ENCODE measurements around the gene DSP. TPM values are rescaled to one million over a fixed set of nuclear protein-coding genes. Genes with fewer than 3 reads are reported as not detected.

DSP gene
- total and polyA plus RNA-seq, 7 donors: 0.10 to 0.49 (median 0.26) TPM

- ATAC-seq: no peak
- Histone ChIP-seq H3K4me1 (no peaks in the 10 kb centered on the region), H3K36me3 (ENCODE audit: insufficient read depth in 1 of 2, low read depth in 1 of 2) (no peaks in the 10 kb centered on the region), H3K9me3 (no peaks in the 10 kb centered on the region), H3K27ac (no peak overlapping the region), H3K4me3 (no peak overlapping the region), H3K27me3 (ENCODE audit: insufficient read depth in 3 of 3, low read length in 2 of 3) (no peaks in the 10 kb centered on the region)
- no peak for DNase-seq
- 73 to 83% (median 75%) methylated on average over 9 of the region's 9 CpGs for WGBS, 3 donors
- intact Hi-C loops (cut with DNase I): no loop called here
- TF ChIP-seq CTCF (IDR thresholded peaks at IDR 0.05): no peak
Measured at GRCh38 chr6:7632501-7633290, 91.2 kb downstream of the DSP start.

GRCh38 chr6:7633361-7633760, 91.9 kb downstream of the DSP start:
- no peaks in the 10 kb centered on the region for H3K27me3 ChIP-seq (ENCODE audit: insufficient read depth in 3 of 3, low read length in 2 of 3)
- no peak overlapping the region for H3K27ac ChIP-seq
- intact Hi-C loops (cut with DNase I): no loop called here
- no peaks in the 10 kb centered on the region for H3K9me3 ChIP-seq
- no peak for TF ChIP-seq CTCF (IDR thresholded peaks at IDR 0.05)
- WGBS, 3 donors: 59 to 72% (median 60%) methylated on average over 4 of the region's 4 CpGs
- DNase-seq: no peak
- no peak overlapping the region for H3K4me3 ChIP-seq
- no peaks in the 10 kb centered on the region for H3K36me3 ChIP-seq (ENCODE audit: insufficient read depth in 1 of 2, low read depth in 1 of 2)
- no peaks in the 10 kb centered on the region for H3K4me1 ChIP-seq
- no peak for ATAC-seq

GRCh38 chr6:7636151-7636550, 94.7 kb downstream of the DSP start:
- no peak for ATAC-seq
- no peaks in the 10 kb centered on the region for H3K9me3 ChIP-seq
- no peak overlapping the region for H3K4me3 ChIP-seq
- no peaks in the 10 kb centered on the region for H3K36me3 ChIP-seq (ENCODE audit: insufficient read depth in 1 of 2, low read depth in 1 of 2)
- DNase-seq: no peak
- no peaks in the 10 kb centered on the region for H3K27me3 ChIP-seq (ENCODE audit: insufficient read depth in 3 of 3, low read length in 2 of 3)
- 80 to 86% (median 83%) methylated on average over 1 of the region's 1 CpG for WGBS, 3 donors
- H3K4me1 ChIP-seq: no peaks in the 10 kb centered on the region
- TF ChIP-seq CTCF (IDR thresholded peaks at IDR 0.05): no peak
- intact Hi-C loops (cut with DNase I): no loop called here
- no peak overlapping the region for H3K27ac ChIP-seq

Other genes with a start within 250 kb of the DSP start
- gene SSR1, start 228.5 kb upstream of the DSP start, total RNA-seq: 10 to 100 TPM; 29.9 to 37.3 (median 33.2) TPM
- gene SSR1, start 228.5 kb upstream of the DSP start, polyA plus RNA-seq: 10 to 100 TPM; 17.9 to 40.4 (median 39.0) TPM
- gene CAGE1, start 151.9 kb upstream of the DSP start, total RNA-seq: not detected
- gene CAGE1, start 151.9 kb upstream of the DSP start, polyA plus RNA-seq: under 1 TPM in 1 of 3 donors, not detected in 2; 0.08 TPM
- gene RIOK1, start 151.9 kb upstream of the DSP start, total RNA-seq: 10 to 100 TPM in 3 of 4 donors, 1 to 10 TPM in 1; 8.5 to 26.1 (median 20.4) TPM
- gene RIOK1, start 151.9 kb upstream of the DSP start, polyA plus RNA-seq: 10 to 100 TPM; 13.9 to 27.7 (median 24.2) TPM
- 10 to 100 TPM in 2 of 4 donors, 1 to 10 TPM in 2; 8.3 to 11.8 (median 10.1) TPM for gene SNRNP48, start 48.5 kb downstream of the DSP start, total RNA-seq
- 10 to 100 TPM in 1 of 3 donors, 1 to 10 TPM in 2; 8.8 to 40.8 (median 9.9) TPM for gene SNRNP48, start 48.5 kb downstream of the DSP start, polyA plus RNA-seq
- 1 to 10 TPM; 1.5 to 4.9 (median 2.8) TPM for gene BMP6, start 184.4 kb downstream of the DSP start, total RNA-seq
- 1 to 10 TPM in 2 of 3 donors, under 1 TPM in 1; 0.96 to 4.8 (median 3.4) TPM for gene BMP6, start 184.4 kb downstream of the DSP start, polyA plus RNA-seq

Data from psoas muscle (tissue), 8 donors.